Pons (tissue), 1 donor: Measurements from ENCODE around the gene MAPK11.

Experiments used
- DNase-seq: peaks from one replicate; pipeline ENCODE4 v3.0.0-alpha.2; 2016; ENCODE audit warnings: low spot score

Gene MAPK11

GRCh38 chr22:50293441-50294318 lies 23.5 kb upstream of the MAPK11 start:
- DNase-seq = no peak

GRCh38 chr22:50292643-50293440 lies 22.7 kb upstream of the MAPK11 start:
- no peak for DNase-seq

GRCh38 chr22:50289942-50290630 lies 19.9 kb upstream of the MAPK11 start:
- DNase-seq = no peak

GRCh38 chr22:50289151-50289941 lies 19.2 kb upstream of the MAPK11 start:
- DNase-seq = no peak

- no peak for DNase-seq
Observed at GRCh38 chr22:50287731-50288130, 17.6 kb upstream of the MAPK11 start.

- no peak for DNase-seq
Observed at GRCh38 chr22:50286701-50287318, 16.6 kb upstream of the MAPK11 start.

GRCh38 chr22:50286275-50286674 lies 16.1 kb upstream of the MAPK11 start:
- no peak for DNase-seq

- no peak for DNase-seq
Observed at GRCh38 chr22:50285568-50286229, 15.5 kb upstream of the MAPK11 start.

GRCh38 chr22:50284479-50284878 lies 14.3 kb upstream of the MAPK11 start:
- DNase-seq = no peak

GRCh38 chr22:50283821-50284220 lies 13.6 kb upstream of the MAPK11 start:
- no peak for DNase-seq

GRCh38 chr22:50282361-50283155 lies 12.4 kb upstream of the MAPK11 start:
- DNase-seq = no peak

- no peak for DNase-seq
Observed at GRCh38 chr22:50281957-50282356, 11.8 kb upstream of the MAPK11 start.

GRCh38 chr22:50281384-50281760 lies 11.2 kb upstream of the MAPK11 start:
- DNase-seq = no peak

GRCh38 chr22:50280708-50281383 lies 10.7 kb upstream of the MAPK11 start:
- DNase-seq = no peak

GRCh38 chr22:50280022-50280707 lies 10.0 kb upstream of the MAPK11 start:
- no peak for DNase-seq

GRCh38 chr22:50278956-50279619 lies 8.9 kb upstream of the MAPK11 start:
- DNase-seq = no peak

GRCh38 chr22:50278461-50278860 lies 8.3 kb upstream of the MAPK11 start:
- no peak for DNase-seq

GRCh38 chr22:50277761-50278160 lies 7.6 kb upstream of the MAPK11 start:
- DNase-seq = no peak
